OCI-LY7 (cell line): ENCODE data around the gene RBMS1. TPM values are rescaled to one million over a fixed set of nuclear protein-coding genes. Genes with fewer than 3 reads are reported as not detected.

Source experiments
- BruUV-seq: library from RNA; stranded (reverse); fragments of 400-500 nt; replicated peaks from 2 replicates; lab custom pipeline; 2021; lab: Mats Ljungman, UMichigan
- CTCF ChIA-PET: fragments of 300-600 bp; sonication (Branson Sonifier 250); formaldehyde crosslinking; loops from one replicate; lab custom pipeline; 2022; ENCODE audit warnings: antibody characterized with exemption; ENCODE audit not compliant: unreplicated experiment; lab: Charles Lee
- POLR2A ChIA-PET: fragments of 300-600 bp; sonication (Branson Sonifier 250); formaldehyde crosslinking; loops from one replicate; lab custom pipeline; 2022; ENCODE audit warnings: antibody characterized with exemption; lab: Charles Lee
- DNase-seq: peaks from one replicate; pipeline ENCODE4 v3.0.0-alpha.2; 2015; ENCODE audit warnings: low spot score
- H2AFZ ChIP-seq: fragments of 200-600 bp; sonication (generic), shearing (Covaris generic); 2 replicates; pipeline ENCODE4 v1.6.1; 2014; ENCODE audit warnings: mild to moderate bottlenecking, antibody characterized with exemption, low read length, moderate library complexity
- H3K27ac ChIP-seq: fragments of 200-600 bp; sonication (generic); 2 replicates; pipeline ENCODE4 v1.5.1; 2014; ENCODE audit warnings: mixed run types, low read depth, mild to moderate bottlenecking, moderate library complexity, low read length, inconsistent platforms; ENCODE audit not compliant: poor library complexity, severe bottlenecking
- H3K36me3 ChIP-seq: fragments of 200-600 bp; sonication (generic); 2 replicates; pipeline ENCODE4 v1.6.1; 2014; ENCODE audit warnings: mild to moderate bottlenecking, antibody characterized with exemption, low read length, moderate library complexity, mixed read lengths; ENCODE audit not compliant: insufficient read depth
- H3K4me1 ChIP-seq: fragments of 200-600 bp; sonication (generic); 2 replicates; pipeline ENCODE4 v1.5.1; 2014; ENCODE audit warnings: mild to moderate bottlenecking, low read length; ENCODE audit not compliant: insufficient read depth, poor library complexity, severe bottlenecking
- H3K4me2 ChIP-seq: fragments of 200-600 bp; sonication (generic); 2 replicates; pipeline ENCODE4 v1.6.1; 2014; ENCODE audit warnings: mild to moderate bottlenecking, low read length
- H3K4me3 ChIP-seq: fragments of 200-600 bp; sonication (generic); 2 replicates; pipeline ENCODE4 v1.5.1; 2014; ENCODE audit warnings: mild to moderate bottlenecking, low read depth, low read length; ENCODE audit not compliant: poor library complexity, severe bottlenecking
- H3K79me2 ChIP-seq: fragments of 200-600 bp; sonication (generic); 2 replicates; pipeline ENCODE4 v1.6.1; 2016; ENCODE audit warnings: low read depth, mild to moderate bottlenecking, low read length, moderate library complexity, mixed read lengths; ENCODE audit not compliant: insufficient read depth
- H3K9me2 ChIP-seq: fragments of 200-600 bp; sonication (generic); 2 replicates; pipeline ENCODE4 v1.6.1; 2016; ENCODE audit warnings: mild to moderate bottlenecking, low read length, mixed read lengths; ENCODE audit not compliant: insufficient read depth
- H3K9me3 ChIP-seq: fragments of 200-600 bp; sonication (generic); 2 replicates; pipeline ENCODE4 v1.6.1; 2014; ENCODE audit warnings: mild to moderate bottlenecking, mixed run types, low read length, mixed read lengths
- H4K20me1 ChIP-seq: fragments of 200-600 bp; sonication (generic); 2 replicates; pipeline ENCODE4 v1.6.1; 2014; ENCODE audit warnings: mild to moderate bottlenecking, antibody characterized with exemption, low read length, moderate library complexity, mixed read lengths; ENCODE audit not compliant: insufficient read depth
- CTCF ChIP-seq: fragments of 200-600 bp; sonication (generic); conservative IDR thresholded peaks from 2 replicates; pipeline ENCODE4 v1.5.1; 2014; ENCODE audit warnings: mild to moderate bottlenecking, antibody characterized with exemption, low read length, moderate library complexity, mixed read lengths
- EZH2phosphoT487 ChIP-seq: fragments of 200-600 bp; sonication (generic); IDR thresholded peaks from 2 replicates; pipeline ENCODE4 v1.6.1; 2018; ENCODE audit warnings: low read depth, borderline replicate concordance, mild to moderate bottlenecking, mixed run types, antibody characterized with exemption, low read length, moderate library complexity, mixed read lengths
- intact Hi-C: fragments of 100-400 bp; cut with micrococcal nuclease; formaldehyde crosslinking; loops from one replicate; pipeline ENCODE4 v1.10.0; 2022; ENCODE audit not compliant: unreplicated experiment
- total RNA-seq, 2 experiments: library from RNA; depleted of rRNA in 1 of 2; stranded (reverse); fragments of >200 nt in 1 of 2; shearing (Covaris generic) in 1 of 2; gene quantifications; 2 replicates each; pipeline ENCODE4 v1.2.3, GENCODE V29; 2014 to 2022

RBMS1 gene
- total RNA-seq, 2 experiments from 2014 or later, result 29.5 to 35.7 TPM

- TF ChIP-seq CTCF (no peak), EZH2phosphoT487 (no peak)
- no peak for DNase-seq
- Histone ChIP-seq H3K4me3 (no peak overlapping the region), H2AFZ (no peak overlapping the region), H3K36me3 (no peaks in the 10 kb centered on the region), H3K27ac (no peak overlapping the region), H3K9me3 (no peaks in the 10 kb centered on the region), H3K4me2 (no peak overlapping the region), H3K9me2 (no peaks in the 10 kb centered on the region), H3K79me2 (no peaks in the 10 kb centered on the region), H3K4me1 (no peaks in the 10 kb centered on the region), H4K20me1 (no peaks in the 10 kb centered on the region)
- no TSS peak for BruUV-seq
- intact Hi-C loops, result no loop called here
- CTCF ChIA-PET, result no interaction called here
- POLR2A ChIA-PET, result no interaction called here
These were observed 11.6 kb upstream of the RBMS1 start for GRCh38 chr2:160505256-160505655.

- no peak for DNase-seq
- no peak overlapping the region for H3K27ac ChIP-seq
- no peak overlapping the region for H3K4me2 ChIP-seq
- no peak overlapping the region for H2AFZ ChIP-seq
- H3K36me3 ChIP-seq, result no peaks in the 10 kb centered on the region
- POLR2A ChIA-PET, result interaction anchor here (1.2 kb wide), 1 partner anchor 15 kb away, joined by 3 read pairs; no protein-coding TSS in a partner anchor
- H3K9me3 ChIP-seq, result no peaks in the 10 kb centered on the region
- H4K20me1 ChIP-seq, result no peaks in the 10 kb centered on the region
- H3K79me2 ChIP-seq, result no peaks in the 10 kb centered on the region
- TF ChIP-seq EZH2phosphoT487 (no peak), CTCF (no peak)
- CTCF ChIA-PET, result no interaction called here
- H3K4me1 ChIP-seq, result no peaks in the 10 kb centered on the region
- intact Hi-C loops, result no loop called here
- H3K4me3 ChIP-seq, result no peak overlapping the region
- H3K9me2 ChIP-seq, result no peaks in the 10 kb centered on the region
- no TSS peak for BruUV-seq
These were observed 8.9 kb upstream of the RBMS1 start for GRCh38 chr2:160502478-160502877.

GRCh38 chr2:160501370-160501769, 7.8 kb upstream of the RBMS1 start:
- no peaks in the 10 kb centered on the region for H3K9me2 ChIP-seq
- no peaks in the 10 kb centered on the region for H4K20me1 ChIP-seq
- H3K4me1 ChIP-seq, result no peaks in the 10 kb centered on the region
- H3K4me2 ChIP-seq, result no peak overlapping the region
- intact Hi-C loops, result no loop called here
- H3K79me2 ChIP-seq, result no peaks in the 10 kb centered on the region
- H3K4me3 ChIP-seq, result no peak overlapping the region
- no peak overlapping the region for H3K27ac ChIP-seq
- DNase-seq, result no peak
- no peak overlapping the region for H2AFZ ChIP-seq
- H3K36me3 ChIP-seq, result no peaks in the 10 kb centered on the region
- BruUV-seq, result no TSS peak
- TF ChIP-seq CTCF (no peak), EZH2phosphoT487 (no peak)
- ChIA-PET CTCF (no interaction called here), POLR2A (interaction anchor here (0.6 kb wide), 1 partner anchor 17 kb away, joined by 3 read pairs; no protein-coding TSS in a partner anchor)
- H3K9me3 ChIP-seq, result no peaks in the 10 kb centered on the region
